22Rv1 (cell line): ENCODE results near the gene DMD.

Experiments
- CTCF ChIP-seq: fragments of 450-650 bp; IDR thresholded peaks from 2 replicates; pipeline ENCODE4 v1.5.1; 2017; ENCODE audit warnings: mild to moderate bottlenecking
- ZFX ChIP-seq: fragments of 450-650 bp; IDR thresholded peaks from 2 replicates; pipeline ENCODE4 v1.6.1; 2017; ENCODE audit warnings: antibody characterized with exemption, borderline replicate concordance

- TF ChIP-seq CTCF = no peak
- no peak for TF ChIP-seq ZFX
These were observed 1631.1 kb downstream of the DMD start for GRCh38 chrX:31580227-31580626.
